MM.1S (cell line): ENCODE data around the gene PITX3.

Source experiments
- CTCF ChIP-seq: fragments of 300-600 bp; sonication (generic); IDR thresholded peaks from 2 replicates; pipeline ENCODE4 v1.5.1; 2016; ENCODE audit warnings: antibody characterized with exemption, low read length, mixed read lengths
- EZH2 ChIP-seq: fragments of 300-600 bp; sonication (generic); optimal IDR thresholded peaks from 2 replicates; pipeline ENCODE3; 2017; ENCODE audit warnings: low read depth, mild to moderate bottlenecking, antibody characterized with exemption, low read length, mixed read lengths

DNA sequence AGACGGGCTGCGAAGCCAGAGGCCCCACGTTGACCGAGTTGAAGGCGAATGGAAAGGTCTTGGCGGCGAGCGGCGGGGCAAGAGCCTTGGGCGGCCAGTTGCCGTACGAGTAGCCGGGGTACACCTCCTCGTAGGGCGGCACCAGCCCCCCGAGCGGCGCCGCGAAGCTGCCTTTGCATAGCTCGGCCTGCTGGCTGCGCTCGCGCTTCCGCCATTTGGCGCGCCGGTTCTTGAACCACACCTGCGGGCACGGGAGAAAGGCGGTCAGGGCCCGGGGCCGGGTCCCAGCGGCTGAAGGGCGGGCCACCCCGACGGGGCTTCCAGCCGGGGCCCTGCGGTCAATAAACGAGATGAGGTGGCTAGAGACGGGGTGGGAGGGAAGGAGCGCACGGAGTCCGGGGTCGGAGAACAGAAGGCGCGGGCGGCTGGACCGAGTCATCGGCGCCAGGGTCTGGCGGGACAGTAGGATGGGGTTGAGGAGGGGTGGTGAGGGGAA is 10.4 kb downstream of the PITX3 start:
- TF ChIP-seq EZH2 (no peak), CTCF (peak; percentile 25; the same call in 1 of the 2 replicates)
